COLO668 (cell line): Measurements from ENCODE around the gene EGR4.
A peak's percentile ranks its signal among the peaks of the same experiment; 100 is the strongest.

Source experiments
- DNase-seq: peaks from one replicate; lab custom pipeline; 2025; ENCODE audit not compliant: unreplicated experiment; lab: John Stamatoyannopoulos, UW

The EGR4 gene

DNA sequence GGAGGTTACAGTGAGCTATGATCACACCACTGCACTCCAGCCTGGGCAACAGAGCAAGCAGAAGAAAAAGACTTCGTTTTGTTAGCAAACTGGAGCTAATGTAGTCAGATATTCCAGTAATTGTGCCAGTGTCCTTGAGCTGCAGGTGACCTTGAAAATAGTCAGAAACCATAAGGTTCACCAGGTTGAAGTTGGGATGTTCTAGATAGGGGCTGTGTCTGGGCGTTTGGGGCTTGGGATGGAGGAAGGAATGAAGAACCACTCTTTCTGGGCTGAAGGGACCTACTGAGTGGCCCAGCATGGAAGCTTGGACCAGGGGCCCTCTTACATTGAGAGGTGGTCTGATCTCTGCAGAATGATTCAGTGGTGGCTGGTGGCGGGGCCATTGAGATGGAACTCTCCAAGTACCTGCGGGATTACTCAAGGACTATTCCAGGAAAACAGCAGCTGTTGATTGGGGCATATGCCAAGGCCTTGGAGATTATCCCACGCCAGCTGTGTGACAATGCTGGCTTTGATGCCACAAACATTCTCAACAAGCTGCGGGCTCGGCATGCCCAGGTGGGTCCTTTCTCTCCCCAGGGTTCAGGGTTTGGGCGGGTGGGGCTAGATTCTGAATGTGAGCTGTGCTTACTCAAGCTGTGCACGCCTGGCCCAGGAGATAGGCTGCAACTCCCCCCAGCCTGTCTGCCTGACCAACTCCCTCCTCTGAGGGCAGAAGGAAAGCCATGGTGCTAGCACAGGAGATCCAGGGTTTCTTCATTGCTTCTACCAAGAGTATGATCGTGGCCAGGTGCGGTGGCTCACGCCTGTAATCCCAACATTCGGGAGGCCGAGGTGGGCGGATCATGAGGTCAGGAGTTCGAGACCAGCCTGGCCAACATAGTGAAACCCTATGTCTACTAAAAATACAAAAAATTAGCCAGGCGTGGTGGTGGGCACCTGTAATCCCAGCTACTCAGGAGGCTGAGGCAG lies 42.2 kb downstream of the EGR4 start:
- DNase-seq, result no peak

DNA sequence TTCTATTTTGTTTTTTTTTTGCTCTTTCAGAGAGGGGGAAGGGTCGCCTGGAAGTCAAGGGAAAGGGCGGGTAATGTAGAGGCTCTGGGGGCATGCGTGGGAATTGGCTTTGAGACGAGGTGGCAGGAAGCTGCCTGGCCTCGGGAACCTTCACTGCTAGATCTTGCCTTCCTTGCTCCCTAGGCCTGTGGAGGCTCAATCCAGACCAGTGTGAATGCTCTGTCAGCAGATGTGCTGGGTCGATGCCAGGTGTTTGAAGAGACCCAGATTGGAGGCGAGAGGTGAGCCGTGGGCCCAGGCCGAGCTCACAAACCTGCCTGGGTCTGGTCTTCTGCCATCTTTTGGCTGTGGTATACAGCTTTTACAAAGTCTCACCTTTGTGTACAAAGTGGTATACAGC lies 43.7 kb downstream of the EGR4 start:
- no peak for DNase-seq

DNA sequence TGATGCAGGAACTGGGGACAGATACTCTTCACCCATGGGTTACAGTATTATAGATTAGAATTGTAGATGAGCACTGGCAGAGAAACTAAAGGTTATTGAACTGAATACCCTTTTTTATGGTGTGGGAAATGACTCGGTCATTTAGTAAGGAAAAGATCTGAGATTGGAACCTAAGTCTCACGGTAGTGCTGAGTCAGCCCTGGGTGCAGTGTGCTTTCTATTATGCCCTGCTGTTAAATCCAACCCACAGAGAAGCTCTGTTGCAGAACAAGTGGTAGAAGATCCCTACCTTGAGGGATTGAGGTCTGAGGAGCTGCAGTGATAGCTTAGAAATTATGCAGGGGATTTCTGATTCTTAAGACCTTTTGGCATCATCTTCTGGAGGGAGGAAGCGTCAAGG lies 46.5 kb downstream of the EGR4 start:
- DNase-seq, result no peak

DNA sequence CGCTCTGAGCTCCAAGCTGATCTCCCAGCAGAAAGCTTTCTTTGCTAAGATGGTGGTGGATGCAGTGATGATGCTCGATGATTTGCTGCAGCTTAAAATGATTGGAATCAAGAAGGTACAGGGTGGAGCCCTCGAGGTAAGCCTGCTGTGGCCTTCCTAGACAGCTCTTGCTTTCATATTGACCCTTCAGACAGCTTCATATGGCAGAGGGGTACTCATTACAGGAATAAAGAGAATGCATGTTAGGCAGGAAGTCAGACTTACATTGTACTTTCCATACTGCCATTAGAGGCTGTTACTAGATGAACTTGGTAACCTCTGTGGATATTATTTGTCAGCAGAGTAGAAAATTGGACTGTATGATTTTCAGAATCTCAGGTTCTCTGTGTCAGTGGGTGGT lies 48.8 kb downstream of the EGR4 start:
- DNase-seq, result no peak

DNA sequence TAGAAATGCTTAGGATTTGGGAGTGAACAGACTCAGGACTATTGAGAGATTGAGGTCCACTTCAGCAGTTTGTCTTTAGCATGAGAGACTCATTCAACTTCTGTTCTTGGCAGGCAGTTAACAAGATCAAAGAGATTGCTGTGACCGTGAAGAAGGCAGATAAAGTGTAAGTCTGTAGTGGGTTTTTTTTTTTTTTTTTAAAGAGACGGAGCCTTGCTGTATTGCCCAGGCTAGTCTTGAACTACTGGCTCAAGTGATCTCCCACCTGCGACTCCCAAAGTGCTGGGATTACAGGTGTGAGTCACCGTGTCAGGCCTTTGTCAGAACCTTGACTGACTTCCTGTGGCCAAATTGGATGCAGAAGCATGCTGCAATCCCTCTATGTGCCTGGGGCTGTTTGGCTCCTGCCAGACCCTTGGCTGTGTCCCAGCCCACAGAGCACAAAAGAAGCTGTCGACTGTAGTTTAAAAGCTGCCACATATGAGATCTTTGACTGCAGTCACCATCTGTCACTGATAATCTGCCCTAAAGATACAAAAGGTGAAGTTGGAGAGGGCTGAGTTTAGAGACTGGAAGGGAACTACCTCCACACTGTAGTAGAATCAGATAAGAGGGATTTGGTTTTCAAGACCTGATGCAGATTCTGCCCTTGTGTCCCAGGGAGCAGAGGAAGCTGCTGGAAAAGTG lies 49.3 kb downstream of the EGR4 start:
- peak; percentile 18 for DNase-seq
